ENCODE measurements around the gene S100P. TPM values are rescaled to one million over a fixed set of nuclear protein-coding genes. Genes with fewer than 3 reads are reported as not detected.

The S100P gene
- total and polyA plus RNA-seq, 4 donors, result 34.2 to 118 (median 51.6) TPM

DNA sequence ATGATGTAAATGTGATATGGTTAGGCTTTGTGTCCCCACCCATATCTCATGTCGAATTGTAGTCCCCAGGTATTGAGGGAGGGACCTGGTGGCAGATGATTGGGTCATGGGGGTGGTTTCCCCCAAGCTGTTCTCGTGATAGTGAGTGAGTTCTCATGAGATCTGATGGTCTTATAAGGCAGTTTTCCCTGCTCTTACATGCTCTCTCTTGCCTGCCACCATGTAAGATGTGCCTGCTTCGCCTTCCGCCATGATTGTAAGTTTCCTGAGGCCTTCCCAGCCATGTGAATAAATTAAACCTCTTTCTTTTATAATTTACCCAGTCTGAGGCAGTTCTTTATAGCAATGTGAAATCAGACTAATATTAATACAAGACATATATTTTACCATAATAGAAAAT, 46.2 kb downstream of the S100P start:
- no peak for TF ChIP-seq CTCF (IDR thresholded peaks at IDR 0.05; ENCODE audit: control extremely low read depth, extremely low read depth)
- H3K36me3 ChIP-seq (ENCODE audit: control insufficient read depth in 4 of 4, insufficient read depth in 4 of 4, low read length in 4 of 4), result no peaks in the 10 kb centered on the region
- H3K4me3 ChIP-seq, result no peak overlapping the region
- H3K4me1 ChIP-seq (ENCODE audit: control insufficient read depth in 5 of 5, insufficient read depth in 5 of 5, low read length in 5 of 5), result no peaks in the 10 kb centered on the region
- no peak overlapping the region for H3K27ac ChIP-seq (ENCODE audit: low read depth in 1 of 2, low read length in 1 of 2)
- H3K27me3 ChIP-seq (ENCODE audit: control insufficient read depth in 3 of 3, insufficient read depth in 3 of 3, low read length in 2 of 3), result no peaks in the 10 kb centered on the region
- 88 to 95% methylated on average over 4 of the region's 4 CpGs for WGBS, 2 donors
- no peak for ATAC-seq (ENCODE audit: insufficient read depth, low FRiP score)
- H3K9ac ChIP-seq (ENCODE audit: insufficient read depth in 1 of 2, low read length in 2 of 2), result no peak overlapping the region
- no peak for DNase-seq
- H3K9me3 ChIP-seq (ENCODE audit: control insufficient read depth in 4 of 4, insufficient read depth in 3 of 4, low read length in 3 of 4), result no peaks in the 10 kb centered on the region

DNA sequence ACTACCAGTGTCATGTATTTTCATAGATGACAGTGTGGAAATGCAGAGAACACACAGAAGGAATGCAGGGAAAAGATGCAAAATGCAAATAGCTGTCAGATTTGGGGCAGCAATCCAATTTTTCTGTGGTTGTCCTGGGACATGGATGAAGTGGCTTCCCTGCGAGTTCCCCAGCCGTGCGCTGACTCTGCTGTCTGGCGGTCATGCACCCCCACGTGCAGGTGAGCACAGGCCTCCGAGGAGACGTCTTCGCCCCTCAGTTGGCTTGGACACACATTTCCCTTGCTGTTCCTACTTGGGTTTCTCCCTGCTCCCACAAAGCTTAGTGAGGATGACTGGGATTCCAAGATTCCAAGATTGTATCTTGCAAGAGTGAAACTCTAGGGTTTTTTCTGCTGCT, 46.7 kb downstream of the S100P start:
- H3K4me3 ChIP-seq, result no peak overlapping the region
- H3K27me3 ChIP-seq (ENCODE audit: control insufficient read depth in 3 of 3, insufficient read depth in 3 of 3, low read length in 2 of 3), result no peaks in the 10 kb centered on the region
- no peak overlapping the region for H3K9ac ChIP-seq (ENCODE audit: insufficient read depth in 1 of 2, low read length in 2 of 2)
- TF ChIP-seq CTCF (IDR thresholded peaks at IDR 0.05; ENCODE audit: control extremely low read depth, extremely low read depth), result no peak
- H3K9me3 ChIP-seq (ENCODE audit: control insufficient read depth in 4 of 4, insufficient read depth in 3 of 4, low read length in 3 of 4), result no peaks in the 10 kb centered on the region
- no peaks in the 10 kb centered on the region for H3K36me3 ChIP-seq (ENCODE audit: control insufficient read depth in 4 of 4, insufficient read depth in 4 of 4, low read length in 4 of 4)
- no peaks in the 10 kb centered on the region for H3K4me1 ChIP-seq (ENCODE audit: control insufficient read depth in 5 of 5, insufficient read depth in 5 of 5, low read length in 5 of 5)
- H3K27ac ChIP-seq (ENCODE audit: low read depth in 1 of 2, low read length in 1 of 2), result no peak overlapping the region
- no peak for ATAC-seq (ENCODE audit: insufficient read depth, low FRiP score)
- 91 to 96% methylated on average over 8 of the region's 8 CpGs for WGBS, 2 donors
- DNase-seq, result no peak

GRCh38 chr4:6742507-6742906, 48.8 kb downstream of the S100P start:
- H3K9me3 ChIP-seq (ENCODE audit: control insufficient read depth in 4 of 4, insufficient read depth in 3 of 4, low read length in 3 of 4), result no peaks in the 10 kb centered on the region
- 55 to 67% methylated on average over 2 of the region's 2 CpGs for WGBS, 2 donors
- no peak for TF ChIP-seq CTCF (IDR thresholded peaks at IDR 0.05; ENCODE audit: control extremely low read depth, extremely low read depth)
- H3K36me3 ChIP-seq (ENCODE audit: control insufficient read depth in 4 of 4, insufficient read depth in 4 of 4, low read length in 4 of 4), result no peaks in the 10 kb centered on the region
- no peaks in the 10 kb centered on the region for H3K27me3 ChIP-seq (ENCODE audit: control insufficient read depth in 3 of 3, insufficient read depth in 3 of 3, low read length in 2 of 3)
- no peak overlapping the region for H3K27ac ChIP-seq (ENCODE audit: low read depth in 1 of 2, low read length in 1 of 2)
- no peak overlapping the region for H3K9ac ChIP-seq (ENCODE audit: insufficient read depth in 1 of 2, low read length in 2 of 2)
- no peak overlapping the region for H3K4me3 ChIP-seq
- H3K4me1 ChIP-seq (ENCODE audit: control insufficient read depth in 5 of 5, insufficient read depth in 5 of 5, low read length in 5 of 5), result peaks cover 0 to 10% (median 3%) of the 10 kb centered on the region in 5 donors
- ATAC-seq (ENCODE audit: insufficient read depth, low FRiP score), result no peak
- DNase-seq, result no peak

DNA sequence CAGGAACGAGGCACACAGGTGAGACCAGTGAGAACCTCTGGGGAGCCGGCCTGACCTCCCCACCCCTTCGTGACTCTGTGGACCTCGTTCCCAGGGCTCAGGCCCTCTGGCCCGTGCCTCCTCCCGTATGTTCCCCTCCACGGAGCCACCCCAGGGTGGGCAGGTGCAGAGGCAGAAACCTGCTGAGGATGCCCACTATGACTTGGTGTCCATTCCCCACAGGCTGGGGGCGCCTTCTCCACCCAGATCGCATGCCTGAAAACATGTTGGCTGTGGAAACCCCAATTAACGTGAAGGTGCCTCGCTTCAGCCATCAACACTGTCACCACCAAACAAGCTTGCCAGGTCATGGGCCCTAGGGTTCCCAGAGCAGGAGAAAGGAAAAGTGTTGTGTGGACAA, 49.3 kb downstream of the S100P start:
- Histone ChIP-seq H3K36me3 (ENCODE audit: control insufficient read depth in 4 of 4, insufficient read depth in 4 of 4, low read length in 4 of 4) (no peaks in the 10 kb centered on the region), H3K4me1 (ENCODE audit: control insufficient read depth in 5 of 5, insufficient read depth in 5 of 5, low read length in 5 of 5) (peaks cover 0 to 14% (median 3%) of the 10 kb centered on the region in 5 donors), H3K27me3 (ENCODE audit: control insufficient read depth in 3 of 3, insufficient read depth in 3 of 3, low read length in 2 of 3) (no peaks in the 10 kb centered on the region), H3K4me3 (no peak overlapping the region), H3K27ac (ENCODE audit: low read depth in 1 of 2, low read length in 1 of 2) (no peak overlapping the region), H3K9me3 (ENCODE audit: control insufficient read depth in 4 of 4, insufficient read depth in 3 of 4, low read length in 3 of 4) (no peaks in the 10 kb centered on the region), H3K9ac (ENCODE audit: insufficient read depth in 1 of 2, low read length in 2 of 2) (no peak overlapping the region)
- 82 to 89% methylated on average over 10 to 11 of the region's 11 CpGs for WGBS, 2 donors
- TF ChIP-seq CTCF (IDR thresholded peaks at IDR 0.05; ENCODE audit: control extremely low read depth, extremely low read depth), result no peak
- ATAC-seq (ENCODE audit: insufficient read depth, low FRiP score) (no peak), DNase-seq (no peak)

Measured in lung (tissue), 12 donors.